ENCODE measurements around the gene DGKQ.

DGKQ gene

DNA sequence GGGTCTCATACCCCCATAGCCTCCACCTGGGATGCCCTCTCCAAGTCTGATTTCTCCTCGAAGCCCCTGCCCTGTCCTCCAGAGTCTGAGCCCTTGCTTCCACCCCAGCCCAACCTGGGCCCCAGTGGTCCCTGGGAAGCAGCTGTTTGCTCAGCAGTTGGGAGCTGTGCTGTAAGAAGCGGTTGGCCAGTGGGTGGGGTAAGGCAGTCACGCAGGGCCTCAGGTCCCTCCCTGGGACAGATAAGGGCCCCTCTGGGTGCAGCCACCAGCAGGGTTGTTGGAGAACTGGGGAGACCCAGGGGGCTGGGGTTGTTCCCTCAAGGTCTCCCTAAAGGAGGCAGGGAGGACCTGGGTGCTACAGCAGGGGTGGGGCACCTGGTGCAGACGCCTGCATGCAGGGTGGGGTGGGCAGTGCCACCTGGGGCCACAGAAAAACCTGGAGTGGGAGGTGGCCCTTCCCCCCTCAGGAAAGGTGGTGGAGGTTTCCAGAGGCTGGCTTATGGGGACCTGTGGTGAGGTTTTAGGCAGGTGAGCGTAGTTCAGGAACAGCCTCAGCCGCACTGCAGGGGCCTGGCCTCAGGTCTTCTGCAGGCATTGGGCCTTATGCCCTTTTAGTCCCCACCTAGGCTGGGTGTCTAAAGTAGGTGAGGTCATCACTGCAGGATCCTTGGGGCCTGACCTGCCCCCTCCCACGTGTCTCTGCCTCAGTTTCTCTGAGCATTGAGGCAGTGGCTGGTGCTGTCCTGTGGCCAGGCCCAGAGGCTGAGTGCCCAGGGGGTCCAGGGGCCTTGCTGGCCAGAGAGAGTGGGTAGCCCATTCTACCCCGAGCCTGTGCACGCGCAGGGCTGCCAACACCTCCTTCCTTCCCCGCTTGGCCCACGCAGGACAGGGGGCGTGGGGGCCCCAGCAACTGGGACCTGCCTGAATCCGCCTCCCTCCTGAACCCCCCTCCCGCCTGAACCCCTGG is 22.9 kb upstream of the DGKQ start:
- DNase-seq, result no peak

DNA sequence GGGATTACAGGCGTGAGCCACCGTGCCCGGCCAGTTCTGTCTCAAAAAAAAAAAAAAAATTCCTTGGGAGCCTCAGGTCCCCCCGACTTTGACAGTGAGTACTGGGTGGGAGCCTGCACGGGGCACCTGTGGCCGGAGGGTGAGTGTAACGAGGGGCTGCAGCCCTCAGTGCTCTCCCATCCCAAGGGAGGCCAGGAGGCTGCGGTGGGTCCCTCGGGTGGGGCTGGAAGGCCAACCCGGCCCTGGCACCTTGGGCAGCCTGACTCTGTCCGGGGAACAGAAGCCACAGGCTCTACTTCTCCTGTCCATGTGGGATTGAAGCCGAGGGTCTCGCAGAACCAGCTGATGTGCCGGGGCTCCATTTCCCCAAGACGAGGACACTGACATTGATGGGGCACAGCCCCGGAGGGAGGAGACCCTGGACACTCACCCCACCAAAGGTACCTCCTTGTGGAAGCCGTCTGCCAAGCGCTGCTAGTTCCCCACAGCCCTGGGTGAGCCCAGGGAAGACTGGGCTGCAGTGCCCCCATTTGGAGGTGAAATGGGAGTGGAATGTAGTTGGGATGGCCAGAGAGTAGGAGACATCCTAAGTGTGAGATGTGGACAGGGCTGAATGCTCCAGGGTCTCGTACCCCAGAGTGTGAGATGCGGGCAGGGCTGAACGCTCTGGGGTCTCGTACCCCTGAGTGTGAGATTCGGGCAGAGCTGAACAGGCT is 22.1 kb upstream of the DGKQ start:
- no peak for DNase-seq

DNA sequence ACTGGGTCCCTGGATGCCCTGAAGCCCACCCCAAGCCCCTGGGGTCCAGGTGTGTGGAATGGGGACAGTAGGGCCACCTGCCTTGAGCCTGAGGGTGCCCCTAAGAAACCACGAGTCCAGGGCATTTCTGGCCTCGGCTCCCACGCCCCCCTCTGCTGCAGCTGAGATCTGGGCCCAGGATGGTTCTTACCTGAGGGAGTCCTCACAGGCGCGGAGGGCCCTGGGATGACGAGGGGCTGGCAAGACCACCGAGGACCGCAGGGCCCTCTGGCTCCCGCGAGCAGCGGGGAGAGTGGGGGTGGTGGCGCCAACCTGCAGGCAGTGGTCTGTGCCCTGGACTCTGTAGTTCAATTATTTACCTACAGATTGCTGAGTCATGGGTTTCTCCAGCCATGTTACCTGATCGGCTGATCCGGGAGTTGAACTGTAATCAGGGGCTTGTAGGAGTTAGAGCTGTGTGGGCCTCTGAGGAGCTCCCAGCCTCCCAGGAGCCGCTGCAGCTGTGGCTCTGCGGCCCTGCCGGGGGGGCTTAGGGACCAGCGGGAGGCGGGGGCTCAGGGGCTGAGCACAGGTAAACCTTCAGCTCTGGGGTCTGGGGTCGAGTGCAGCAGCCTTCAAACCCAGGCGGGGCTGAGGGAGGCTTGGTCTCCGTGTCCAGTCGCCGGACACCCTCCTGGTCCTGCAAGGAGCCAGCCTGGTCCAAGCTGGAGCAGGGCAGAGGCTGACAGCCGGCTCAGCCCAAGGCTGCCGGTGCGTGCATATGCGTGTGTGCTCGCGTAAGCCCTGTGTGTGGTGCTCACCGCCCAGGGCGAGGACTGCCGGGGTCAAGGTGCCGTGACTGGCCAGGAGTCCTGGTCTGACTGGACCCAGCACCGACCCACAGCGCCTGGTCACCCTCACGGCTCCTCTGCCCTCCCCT is 20.0 kb upstream of the DGKQ start, which contains the start of gene SLC26A1:
SLC26A1 (minus strand) TSS at position 294 of the 919 bp plus-strand sequence. CDS start 1,701 bp downstream, outside the sequence.
- DNase-seq, result no peak

DNA sequence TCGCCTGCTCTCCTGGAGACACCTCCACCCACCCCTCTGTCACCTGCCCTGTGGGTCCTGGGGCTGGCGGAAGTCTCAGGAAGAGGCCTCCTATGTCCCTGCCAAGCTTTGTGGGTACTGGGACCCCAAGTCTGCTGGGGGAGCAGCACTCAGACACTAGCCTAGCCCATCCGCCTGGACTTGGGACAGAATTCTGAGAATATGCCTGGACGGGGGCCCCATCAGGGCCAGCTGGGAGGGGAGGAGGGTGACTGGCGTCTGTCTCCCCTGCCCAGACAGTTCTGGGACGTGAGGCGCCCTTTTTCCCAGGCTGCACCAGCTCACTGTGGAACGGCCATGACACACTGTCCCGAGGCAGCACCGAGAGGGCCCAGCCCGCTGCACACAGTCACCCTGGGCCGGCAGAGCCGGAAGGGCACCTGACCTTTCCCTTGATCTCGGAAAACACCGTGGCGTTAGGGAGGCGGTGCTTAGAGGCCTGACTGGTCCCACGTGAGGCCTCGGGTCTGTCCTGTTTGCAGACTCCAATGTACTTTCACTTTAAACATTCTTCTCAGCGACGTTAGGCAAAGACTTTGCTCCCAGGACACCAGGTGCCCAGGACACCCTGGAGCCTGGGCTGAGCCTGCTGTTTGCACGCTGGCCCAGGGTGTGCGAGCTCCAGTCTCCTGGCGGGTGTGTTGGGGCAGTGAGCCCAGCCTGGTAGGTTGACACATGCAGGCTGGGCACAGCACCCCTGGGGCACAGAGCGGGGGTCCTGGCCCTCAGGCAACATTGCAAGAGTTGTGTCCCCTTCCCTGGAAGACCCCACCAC is 19.1 kb upstream of the DGKQ start:
- no peak for DNase-seq

DNA sequence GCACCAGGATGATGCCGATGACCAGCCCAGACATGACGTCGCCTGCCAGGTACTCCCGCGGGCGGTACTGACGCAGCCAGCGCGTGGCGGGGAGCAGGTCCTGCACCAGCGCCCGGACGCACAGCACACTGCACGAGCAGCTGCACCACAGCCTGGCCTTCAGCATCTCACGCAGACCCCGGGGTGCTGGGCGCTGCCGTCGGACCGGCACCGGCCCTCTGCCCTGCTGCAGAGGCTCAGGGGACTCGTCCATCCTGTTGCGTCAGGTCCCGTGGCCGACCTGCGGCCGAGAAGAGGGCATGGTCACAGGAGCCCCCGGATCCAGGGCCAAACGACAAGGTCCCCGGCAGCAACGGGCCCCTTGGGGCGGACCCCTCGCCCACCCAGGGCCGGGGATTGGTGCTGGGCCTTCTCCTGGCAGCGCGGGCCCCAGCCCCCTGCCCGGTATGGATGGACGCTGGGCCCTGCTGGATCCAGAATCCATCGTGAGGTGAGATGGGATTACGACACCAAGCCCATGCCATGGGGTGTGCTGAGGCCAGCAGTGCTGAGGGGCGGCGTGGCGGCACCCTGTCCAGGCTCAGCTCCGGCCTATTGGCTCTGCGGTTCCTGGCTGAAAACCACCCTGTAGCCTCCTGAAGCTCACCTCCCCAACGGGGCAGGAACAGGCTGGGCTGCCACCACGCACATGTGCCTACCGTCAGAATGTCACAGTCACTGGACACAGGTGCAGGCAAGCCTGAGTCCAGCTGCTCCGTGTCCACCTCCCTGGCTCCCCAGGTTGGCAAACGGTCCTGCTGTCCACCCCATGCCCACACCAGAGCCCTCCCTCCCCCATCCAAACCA is 18.3 kb upstream of the DGKQ start:
- DNase-seq, result no peak

DNA sequence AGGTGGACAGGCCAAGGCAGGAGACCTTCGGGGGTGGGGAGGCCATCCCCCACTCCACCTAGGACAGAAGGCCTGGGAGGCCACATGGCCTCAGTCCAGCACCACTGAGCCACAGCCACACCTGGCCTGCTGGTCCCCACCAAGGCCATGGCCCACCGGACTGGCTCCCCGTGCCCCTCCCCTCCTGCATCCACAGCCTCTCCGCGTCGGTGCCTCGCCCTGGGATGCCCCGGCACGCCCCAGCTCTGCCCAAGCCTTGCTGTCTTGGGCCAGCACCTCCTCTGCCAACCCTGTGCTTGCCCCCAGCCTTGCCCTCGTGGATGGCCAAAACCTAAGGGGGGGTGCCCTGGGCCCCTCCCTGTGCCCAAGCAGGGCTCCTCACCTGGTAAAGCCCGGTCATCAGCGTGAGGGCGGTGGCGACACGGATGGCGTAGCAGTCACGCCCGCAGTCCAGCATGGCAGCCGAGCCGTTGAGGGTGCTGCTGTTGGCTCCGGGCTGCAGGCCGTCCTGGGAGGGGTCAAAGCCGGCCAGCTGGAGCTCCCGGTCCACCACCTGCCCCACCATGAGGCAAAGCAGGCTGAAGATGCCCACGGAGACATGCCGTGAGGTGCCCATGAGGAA is 17.5 kb upstream of the DGKQ start:
- no peak for DNase-seq

DNA sequence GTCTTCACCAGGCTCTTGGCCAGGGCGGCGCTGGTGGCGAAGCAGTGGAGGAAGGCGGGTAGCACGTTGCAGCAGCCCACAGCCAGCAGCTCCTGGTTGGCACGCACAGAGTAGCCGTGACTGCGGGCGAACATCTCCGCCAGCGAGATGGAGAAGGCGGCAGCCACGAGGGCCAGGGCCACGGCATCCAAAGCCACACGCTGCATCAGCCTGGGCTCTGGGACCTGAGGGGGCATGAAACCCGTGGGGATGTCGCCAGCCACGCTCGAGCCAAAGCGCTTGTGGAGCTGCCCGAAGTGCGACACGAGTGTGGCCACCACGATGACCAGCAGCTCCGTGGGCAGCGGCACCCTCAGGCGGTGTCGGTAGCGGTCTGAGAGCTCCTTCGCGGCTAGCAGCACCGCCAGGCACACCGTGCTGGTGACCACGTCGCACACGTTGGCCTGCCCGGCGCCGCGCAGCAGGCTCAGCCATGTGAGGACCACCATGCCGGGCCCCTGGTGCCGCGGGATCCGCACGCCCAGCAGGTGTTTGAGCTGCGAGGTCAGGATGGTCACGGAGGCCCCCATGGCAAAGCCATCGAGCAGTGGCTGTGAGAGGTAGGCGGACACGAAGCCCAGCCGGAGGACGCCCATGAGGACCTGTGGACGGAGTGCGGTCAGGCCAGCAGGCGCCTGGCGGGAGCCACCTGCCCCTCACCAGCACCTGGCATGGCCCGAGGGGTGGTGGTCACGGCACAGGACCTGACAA is 16.5 kb upstream of the DGKQ start:
- no peak for DNase-seq

DNA sequence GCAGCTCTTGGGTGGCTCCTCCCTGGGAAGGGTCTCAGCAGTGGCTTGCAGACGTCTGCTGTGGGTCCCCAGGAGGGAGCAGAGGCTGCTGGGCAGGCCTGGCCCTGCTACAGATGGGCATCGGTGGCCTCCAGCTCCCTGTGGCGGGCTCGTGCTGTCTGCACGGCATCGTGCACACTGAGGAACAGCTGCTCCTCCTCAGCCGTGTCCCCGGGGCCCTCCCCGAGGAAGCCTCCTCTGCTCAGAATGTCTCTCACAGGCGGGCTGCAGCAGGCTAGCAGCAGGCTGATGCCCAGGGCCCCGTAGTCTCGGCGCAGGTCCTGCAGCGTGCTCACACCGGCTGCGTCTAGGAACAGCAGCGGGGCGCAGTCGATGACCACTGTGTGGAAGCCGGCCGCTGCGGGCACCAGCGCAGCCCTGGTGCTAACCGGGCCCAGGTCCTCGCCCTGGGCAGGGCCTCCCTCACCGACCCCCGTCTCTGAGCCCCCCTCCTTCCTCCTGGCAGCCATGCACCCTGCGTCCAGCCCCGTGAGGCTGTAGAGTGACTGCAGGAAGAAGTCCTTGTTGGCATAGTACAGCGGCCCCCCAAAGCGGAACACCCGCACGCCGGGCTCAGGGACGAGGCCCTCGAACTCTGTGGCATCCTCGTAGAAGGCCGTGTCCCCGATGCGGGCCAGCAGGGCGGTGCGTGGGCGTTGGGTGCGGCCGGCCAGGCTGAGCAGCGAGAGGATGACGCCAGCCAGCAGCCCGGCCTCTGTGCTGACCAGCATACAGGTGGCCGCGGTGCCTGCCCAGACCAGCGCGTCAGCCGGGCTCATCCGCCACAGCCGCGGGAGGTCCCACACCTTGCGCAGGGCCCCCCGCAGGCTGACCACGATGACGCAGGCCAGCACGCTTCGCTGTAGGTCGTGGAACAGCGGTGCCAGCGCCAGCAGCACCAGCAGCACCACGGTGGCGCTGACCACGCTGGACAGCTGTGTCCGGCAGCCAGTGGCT is 15.7 kb upstream of the DGKQ start:
- DNase-seq, result no peak

DNA sequence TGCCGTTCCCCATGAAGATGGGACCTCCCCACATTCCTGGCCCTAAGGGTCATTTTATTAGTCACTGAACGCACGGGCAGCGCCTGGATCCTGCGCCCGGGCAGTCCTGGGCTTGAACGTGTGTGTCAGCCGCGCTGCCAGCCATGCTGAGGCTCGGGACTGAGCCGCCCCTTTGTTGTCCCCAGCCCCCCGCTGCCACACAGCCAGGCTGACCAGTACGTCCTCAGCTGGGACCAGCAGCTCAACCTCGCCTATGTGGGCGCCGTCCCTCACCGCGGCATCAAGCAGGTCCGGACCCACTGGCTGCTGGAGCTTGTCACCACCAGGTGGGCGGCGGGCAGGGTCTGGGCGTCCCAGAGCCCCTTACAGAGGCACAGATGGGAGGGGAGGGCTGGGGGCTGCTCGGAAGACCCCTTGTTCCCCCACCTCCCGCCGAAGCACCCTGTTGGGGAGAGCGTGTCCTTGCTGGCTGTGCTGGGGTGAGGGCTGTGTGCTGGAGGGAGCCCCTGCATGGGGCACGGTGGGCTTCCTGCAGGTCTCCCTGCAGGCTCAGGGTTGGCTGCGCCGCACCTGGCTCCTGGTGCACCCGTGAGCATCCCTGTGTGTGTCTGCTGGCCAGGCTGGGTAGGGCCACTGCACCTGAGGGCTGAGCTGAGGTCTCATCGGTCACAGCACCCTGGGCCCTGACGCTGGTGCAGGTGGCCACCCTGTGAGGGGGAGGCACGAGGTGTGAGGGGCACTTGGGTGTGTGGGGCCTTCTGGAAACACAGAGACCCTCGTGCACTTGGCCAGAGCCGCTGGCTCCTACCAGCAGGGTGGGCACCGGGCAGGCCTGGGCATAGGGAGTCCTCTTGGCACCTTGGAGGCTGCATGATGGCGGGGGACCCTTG is 14.5 kb upstream of the DGKQ start:
- no peak for DNase-seq

DNA sequence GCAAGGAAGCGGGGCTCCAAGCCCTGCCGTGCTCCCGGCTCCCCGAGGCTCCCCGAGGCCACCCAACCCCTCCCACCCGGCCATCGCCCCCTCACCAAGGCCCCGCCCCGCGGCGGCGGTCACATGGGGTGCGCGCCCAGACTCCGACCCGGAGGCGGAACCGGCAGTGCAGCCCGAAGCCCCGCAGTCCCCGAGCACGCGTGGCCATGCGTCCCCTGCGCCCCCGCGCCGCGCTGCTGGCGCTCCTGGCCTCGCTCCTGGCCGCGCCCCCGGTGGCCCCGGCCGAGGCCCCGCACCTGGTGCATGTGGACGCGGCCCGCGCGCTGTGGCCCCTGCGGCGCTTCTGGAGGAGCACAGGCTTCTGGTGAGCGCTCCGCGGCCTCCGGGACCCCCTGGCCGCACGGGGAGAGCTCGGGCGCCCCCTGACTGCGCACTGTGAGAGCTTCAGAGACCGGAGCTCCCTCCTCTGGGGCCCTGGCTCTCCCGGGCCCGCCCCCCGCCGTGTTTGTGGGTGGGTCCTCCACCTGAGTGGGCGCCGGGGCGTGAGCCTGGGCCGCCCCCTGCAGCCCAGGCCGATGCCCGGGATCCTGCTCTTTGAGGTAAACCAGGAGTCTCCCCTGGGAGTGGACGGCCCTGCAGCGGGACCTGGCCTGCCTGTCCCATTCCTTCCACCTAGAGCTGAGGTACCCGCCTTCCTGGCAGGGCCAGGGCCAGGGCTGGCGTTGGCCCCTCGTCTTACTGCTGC is 13.7 kb upstream of the DGKQ start, which contains the start of gene IDUA:
IDUA (plus strand) TSS at position 166 of the 745 bp plus-strand sequence; CDS start at position 207, 41 bp downstream.
- DNase-seq, result peak; percentile 34 to 88 (median 72)

DNA sequence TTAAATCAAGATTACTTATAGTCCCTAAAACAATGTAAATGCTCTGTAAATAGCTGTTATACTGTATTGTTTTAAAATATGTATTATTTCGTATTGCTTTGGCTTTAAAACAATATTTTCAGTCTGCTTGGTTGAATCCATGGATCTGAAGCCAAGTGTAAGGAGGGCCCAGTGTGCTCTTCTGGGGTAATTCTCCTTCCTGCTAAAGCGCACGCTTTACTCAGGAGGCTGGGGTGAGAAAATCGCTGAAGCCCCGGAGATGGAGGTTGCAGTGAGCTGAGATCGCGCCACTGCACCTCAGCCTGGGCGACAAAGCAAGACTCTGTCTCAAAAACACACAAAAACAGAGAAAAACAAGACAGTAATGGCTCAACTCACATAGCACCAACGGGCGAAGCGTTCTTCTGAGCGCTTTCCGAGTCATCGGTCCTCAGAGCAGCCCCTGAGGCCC is 13.1 kb upstream of the DGKQ start:
- peak in 1 of 51 donors; percentile 45 for DNase-seq

DNA sequence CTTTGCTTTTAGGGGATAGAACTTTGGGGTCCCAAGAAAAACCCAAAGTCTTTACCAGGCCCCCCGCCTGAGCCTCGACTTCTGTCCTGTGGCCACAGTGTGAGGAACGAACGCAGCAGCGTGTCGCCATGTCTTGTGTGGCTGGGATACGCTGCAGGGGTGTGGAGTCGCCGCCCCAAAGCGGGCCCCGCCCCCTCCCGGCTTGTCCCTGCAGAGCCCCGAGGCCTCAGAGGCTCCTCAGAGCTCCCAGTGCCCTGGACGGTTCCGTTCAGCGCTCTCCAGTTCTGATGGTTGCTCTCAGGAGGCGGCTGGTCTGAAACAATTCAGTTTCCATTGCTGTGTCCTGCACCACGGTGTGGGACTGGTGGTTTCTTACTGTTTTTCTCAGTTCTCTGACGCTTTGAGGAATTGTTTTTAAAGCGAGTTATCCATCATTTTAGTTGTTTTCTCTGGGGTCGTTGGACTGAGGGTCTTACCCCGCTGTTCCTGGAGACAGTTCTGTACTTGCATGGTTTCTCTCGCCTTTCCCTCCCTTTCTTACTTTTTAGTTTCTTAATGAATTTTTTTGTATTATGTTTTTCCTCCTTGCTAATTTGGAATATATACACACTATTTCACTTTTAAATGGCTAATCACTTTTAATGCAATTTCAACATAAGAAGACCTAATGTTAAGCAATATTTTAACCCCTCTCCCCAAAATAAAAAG is 11.9 kb upstream of the DGKQ start:
- peak in 12 of 51 donors; percentile 4 to 48 (median 26) for DNase-seq

DNA sequence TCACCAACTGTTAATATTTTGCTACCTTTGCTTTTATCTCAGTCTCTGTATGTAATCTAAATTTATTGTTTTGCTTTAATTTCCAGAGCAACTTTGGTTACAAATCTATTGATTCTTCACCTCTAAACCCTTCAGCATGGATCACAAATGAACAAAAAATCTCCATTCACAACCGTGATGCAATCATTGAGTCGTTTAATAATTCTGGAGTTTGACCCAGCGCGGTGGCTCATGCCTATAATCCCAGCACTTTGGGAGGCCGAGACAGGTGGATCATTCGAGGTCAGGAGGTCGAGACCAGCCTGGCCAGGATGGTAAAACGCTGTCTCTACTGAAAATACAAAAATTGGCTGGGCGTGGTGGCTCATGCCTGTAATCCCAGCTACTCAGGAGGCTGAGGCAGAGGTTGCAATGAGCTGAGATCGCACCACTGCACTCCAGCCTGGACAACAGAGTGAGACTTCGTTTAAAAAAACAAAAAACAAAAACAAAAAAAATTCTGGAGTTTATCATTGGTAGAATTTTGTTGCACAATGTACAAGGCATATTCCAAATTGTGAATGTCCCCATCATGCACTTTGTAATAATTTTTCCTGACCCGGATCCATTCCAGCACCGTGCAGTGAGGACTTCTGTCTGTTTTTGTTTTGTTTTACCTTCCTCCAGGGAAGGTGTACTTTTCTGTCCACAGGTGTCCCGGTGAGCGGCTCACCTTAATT is 11.1 kb upstream of the DGKQ start:
- DNase-seq, result no peak

DNA sequence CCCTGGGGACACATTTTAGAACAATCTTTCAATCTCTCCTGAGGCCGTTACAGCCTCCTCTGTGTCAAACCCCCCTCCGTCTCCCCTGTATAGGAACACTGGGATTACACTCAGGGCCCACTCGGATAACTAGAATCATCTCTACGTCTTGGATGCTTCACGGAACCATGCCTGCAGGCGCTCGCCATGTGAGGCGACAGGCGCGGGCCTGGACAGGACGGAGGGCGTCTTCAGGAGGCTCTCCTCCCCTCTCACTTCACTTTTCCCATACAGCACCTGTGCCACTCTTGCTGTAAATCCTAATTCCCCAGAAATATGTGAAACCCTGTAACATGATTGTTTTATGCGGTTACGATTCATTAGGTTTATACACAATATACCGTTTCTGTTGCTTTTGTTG is 9.4 kb upstream of the DGKQ start:
- no peak for DNase-seq
